NCI-H1436 treated with DMSO at 0.1 percent for 48 hours (cell line): ENCODE results near the gene PCED1B.

Experiments used
- DNase-seq: peaks from one replicate; lab custom pipeline; 2025; lab: John Stamatoyannopoulos, UW

The PCED1B gene

GRCh38 chr12:47231456-47231855, 152.0 kb downstream of the PCED1B start:
- DNase-seq, result no peak

- DNase-seq, result no peak
These were observed 155.2 kb downstream of the PCED1B start for GRCh38 chr12:47234576-47235141.

- no peak for DNase-seq
These were observed 156.0 kb downstream of the PCED1B start for GRCh38 chr12:47235258-47236040.

GRCh38 chr12:47236109-47236714, 156.8 kb downstream of the PCED1B start:
- DNase-seq, result no peak

- DNase-seq, result no peak
These were observed 158.4 kb downstream of the PCED1B start for GRCh38 chr12:47237751-47238211.

- no peak for DNase-seq
These were observed 159.3 kb downstream of the PCED1B start for GRCh38 chr12:47238669-47239114.

GRCh38 chr12:47242426-47242825, 163.0 kb downstream of the PCED1B start:
- no peak for DNase-seq

GRCh38 chr12:47244835-47245234, 165.4 kb downstream of the PCED1B start:
- DNase-seq, result no peak

- no peak for DNase-seq
These were observed 166.2 kb downstream of the PCED1B start for GRCh38 chr12:47245623-47246022.

GRCh38 chr12:47247418-47247817, 168.0 kb downstream of the PCED1B start:
- no peak for DNase-seq

GRCh38 chr12:47249082-47249481, 169.7 kb downstream of the PCED1B start:
- DNase-seq, result no peak

- no peak for DNase-seq
These were observed 170.4 kb downstream of the PCED1B start for GRCh38 chr12:47249719-47250357.

GRCh38 chr12:47251919-47252318, 172.5 kb downstream of the PCED1B start:
- no peak for DNase-seq

GRCh38 chr12:47264951-47265350, 185.5 kb downstream of the PCED1B start:
- DNase-seq, result no peak

GRCh38 chr12:47265391-47265790, 186.0 kb downstream of the PCED1B start:
- DNase-seq, result no peak

GRCh38 chr12:47267571-47267970, 188.2 kb downstream of the PCED1B start:
- no peak for DNase-seq

GRCh38 chr12:47268501-47269454, 189.4 kb downstream of the PCED1B start:
- no peak for DNase-seq

- DNase-seq, result no peak
These were observed 190.5 kb downstream of the PCED1B start for GRCh38 chr12:47269916-47270315.

- DNase-seq, result no peak
These were observed 191.6 kb downstream of the PCED1B start for GRCh38 chr12:47270782-47271664.

- no peak for DNase-seq
These were observed 192.4 kb downstream of the PCED1B start for GRCh38 chr12:47271800-47272239.
